GM23338 (cell line): ENCODE results near the gene TTC28. TPM values are rescaled to one million over a fixed set of nuclear protein-coding genes. Genes with fewer than 3 reads are reported as not detected.

ENCODE experiments used
- ATAC-seq: fragments of 200-7000 bp; cut with Tn5 transposase; 3 replicates; pipeline ENCODE4 v1.9.1; 2020
- DNase-seq: peaks from one replicate; pipeline ENCODE4 v3.0.0-alpha.2; 2015; ENCODE audit warnings: low spot score
- H2AFZ ChIP-seq: fragments of 200-600 bp; sonication (generic); 2 replicates; pipeline ENCODE4 v1.8.0; 2016; ENCODE audit warnings: antibody characterized with exemption, mild to moderate bottlenecking, moderate library complexity
- H3F3A ChIP-seq: fragments of 200-600 bp; sonication (generic); replicated peaks from 2 replicates; pipeline ENCODE4 v1.8.0; 2017; ENCODE audit warnings: antibody characterized with exemption, mixed run types, low read depth
- H3K27ac ChIP-seq: fragments of 200-600 bp; sonication (generic); 2 replicates; pipeline ENCODE4 v1.6.1; 2016; ENCODE audit warnings: low read depth
- H3K27me3 ChIP-seq: fragments of 200-600 bp; sonication (generic); 2 replicates; pipeline ENCODE4 v1.8.0; 2016; ENCODE audit warnings: mild to moderate bottlenecking, mixed run types, moderate library complexity; ENCODE audit not compliant: insufficient read depth
- H3K36me3 ChIP-seq: fragments of 200-600 bp; sonication (generic); 2 replicates; pipeline ENCODE4 v1.8.0; 2016; ENCODE audit warnings: mild to moderate bottlenecking; ENCODE audit not compliant: insufficient read depth
- H3K4me1 ChIP-seq: fragments of 200-600 bp; sonication (generic); 2 replicates; pipeline ENCODE4 v1.8.0; 2016; ENCODE audit warnings: mild to moderate bottlenecking, moderate library complexity; ENCODE audit not compliant: insufficient read depth
- H3K4me2 ChIP-seq: fragments of 200-600 bp; sonication (generic); 2 replicates; pipeline ENCODE4 v1.7.1; 2017; ENCODE audit warnings: mixed run types
- H3K4me3 ChIP-seq: fragments of 200-600 bp; sonication (generic); 2 replicates; pipeline ENCODE4 v1.6.1; 2016; ENCODE audit warnings: mixed run types
- H3K79me2 ChIP-seq: fragments of 200-600 bp; sonication (generic); replicated peaks from 2 replicates; pipeline ENCODE4 v1.8.0; 2017; ENCODE audit warnings: mild to moderate bottlenecking; ENCODE audit not compliant: insufficient read depth
- H3K9me2 ChIP-seq: fragments of 200-600 bp; sonication (generic); 2 replicates; pipeline ENCODE4 v1.8.0; 2017; ENCODE audit not compliant: insufficient read depth
- H4K20me1 ChIP-seq: fragments of 200-600 bp; sonication (generic); replicated peaks from 2 replicates; pipeline ENCODE4 v1.8.0; 2017; ENCODE audit warnings: mild to moderate bottlenecking; ENCODE audit not compliant: insufficient read depth
- H3K27ac Mint-ChIP-seq: 2 replicates; pipeline ENCODE4 v1.8.0; 2020; ENCODE audit warnings: inconsistent platforms, mild to moderate bottlenecking, moderate library complexity, mixed read lengths
- H3K27me3 Mint-ChIP-seq: 3 replicates; pipeline ENCODE4 v1.8.0; 2022; ENCODE audit warnings: low read depth, mild to moderate bottlenecking, moderate library complexity, mixed read lengths, inconsistent platforms; ENCODE audit not compliant: insufficient read depth, poor library complexity
- H3K36me3 Mint-ChIP-seq: 3 replicates; pipeline ENCODE4 v1.8.0; 2021; ENCODE audit warnings: low read depth, mild to moderate bottlenecking, inconsistent platforms, moderate library complexity, mixed read lengths
- H3K4me1 Mint-ChIP-seq: 3 replicates; pipeline ENCODE4 v1.8.0; 2020; ENCODE audit warnings: mild to moderate bottlenecking, inconsistent platforms, mixed read lengths
- H3K4me3 Mint-ChIP-seq: 3 replicates; pipeline ENCODE4 v1.8.0; 2021; ENCODE audit warnings: moderate library complexity, mild to moderate bottlenecking, inconsistent platforms, mixed read lengths
- H3K9me3 Mint-ChIP-seq: 3 replicates; pipeline ENCODE4 v1.8.0; 2020; ENCODE audit warnings: moderate library complexity, mild to moderate bottlenecking, inconsistent platforms, mixed read lengths
- CREB1 ChIP-seq: fragments of 250-450 bp; sonication (Bioruptor Pico); IDR thresholded peaks from 2 replicates; pipeline ENCODE4 v1.5.0; 2020; ENCODE audit warnings: low read depth, mild to moderate bottlenecking, moderate library complexity
- EZH2 ChIP-seq: fragments of 200-600 bp; sonication (generic); IDR thresholded peaks from one replicate; pipeline ENCODE4 v1.8.0; 2017; ENCODE audit warnings: antibody characterized with exemption, mild to moderate bottlenecking, low read depth; ENCODE audit not compliant: unreplicated experiment
- JUNB ChIP-seq: IDR thresholded peaks from one replicate; pipeline ENCODE4 v1.6.1; 2016; ENCODE audit warnings: antibody characterized with exemption; ENCODE audit not compliant: unreplicated experiment
- NANOG ChIP-seq: IDR thresholded peaks from 2 replicates; pipeline ENCODE4 v1.6.1; 2016; ENCODE audit warnings: antibody characterized with exemption, borderline replicate concordance
- POLR2AphosphoS5 ChIP-seq: IDR thresholded peaks from 2 replicates; pipeline ENCODE4 v1.6.1; 2016; ENCODE audit warnings: antibody characterized with exemption, low read depth
- STAT1 ChIP-seq: IDR thresholded peaks from one replicate; pipeline ENCODE4 v1.6.1; 2016; ENCODE audit warnings: antibody characterized with exemption; ENCODE audit not compliant: unreplicated experiment
- ZNF114 ChIP-seq: fragments of 250-450 bp; sonication (Bioruptor Pico); IDR thresholded peaks from 2 replicates; pipeline ENCODE4 v1.5.0; 2020; ENCODE audit warnings: mild to moderate bottlenecking, moderate library complexity
- ZNF331 ChIP-seq: fragments of 250-450 bp; sonication (Bioruptor Pico); IDR thresholded peaks from 2 replicates; pipeline ENCODE4 v1.5.0; 2020; ENCODE audit warnings: low read depth, mild to moderate bottlenecking, moderate library complexity
- polyA plus RNA-seq: library from polyadenylated mRNA; unstranded; fragments of >200 nt; fragmentation: Nextera tagmentation; extraction: Ambion mirVana; gene quantifications from 2 replicates; pipeline ENCODE4 v1.2.1, GENCODE V29; 2016
- total RNA-seq: library from RNA; depleted of rRNA; stranded (reverse); fragments of >200 nt; shearing (Covaris generic); gene quantifications from 2 replicates; pipeline ENCODE4 v1.2.3, GENCODE V29; 2014
- TF ChIP-seq, protein P1 (sequence below): IDR thresholded peaks from 2 replicates; pipeline ENCODE4 v1.6.1; 2016; ENCODE audit warnings: antibody characterized with exemption
- TF ChIP-seq, protein P2 (sequence below): IDR thresholded peaks from one replicate; pipeline ENCODE4 v1.6.1; 2018; ENCODE audit warnings: antibody characterized with exemption; ENCODE audit not compliant: unreplicated experiment
- TF ChIP-seq, protein P3 (sequence below), 2 experiments: fragments of 200-600 bp in 1 of 2; sonication (generic) in 1 of 2; conservative IDR thresholded peaks; 2 replicates each; pipeline versions ENCODE4 v1.5.1 to v1.6.1; 2016 to 2017; ENCODE audit warnings: antibody characterized with exemption in 2 of 2, low read depth in 2 of 2, mild to moderate bottlenecking in 2 of 2, moderate library complexity in 1 of 2
- TF ChIP-seq, protein P4 (sequence below): fragments of 250-450 bp; sonication (Bioruptor Pico); IDR thresholded peaks from 2 replicates; pipeline ENCODE4 v1.5.0; 2020; ENCODE audit warnings: mild to moderate bottlenecking, moderate library complexity

Gene TTC28
- total and polyA plus RNA-seq, 2 experiments from 2014 or later: 4.5 to 16.1 TPM

DNA sequence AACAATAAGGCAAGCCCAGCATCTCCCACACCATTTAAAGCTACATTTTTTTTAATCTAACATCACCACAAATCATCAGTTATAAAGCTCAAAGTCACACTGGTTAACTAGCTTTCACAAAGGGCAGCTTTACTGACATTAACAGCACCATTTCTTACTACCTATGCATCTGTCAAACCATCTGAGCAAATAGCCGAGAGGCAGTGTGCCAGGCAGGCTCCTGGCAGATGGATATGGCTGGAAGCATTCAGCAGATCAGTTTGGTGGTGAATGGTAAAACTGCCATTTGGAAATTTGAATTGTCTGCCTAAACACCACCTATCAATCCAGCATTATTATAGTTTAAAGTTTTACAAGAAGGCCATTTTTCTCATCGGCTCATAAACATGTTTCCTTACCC lies 131.2 kb downstream of the TTC28 start:
- Histone ChIP-seq H3K79me2 (no peaks in the 10 kb centered on the region), H3K27me3 (no peaks in the 10 kb centered on the region), H3K36me3 (no peaks in the 10 kb centered on the region), H3K4me2 (no peak overlapping the region), H3K9me2 (no peaks in the 10 kb centered on the region), H3K27ac (no peak overlapping the region), H3K4me3 (no peak overlapping the region), H3K4me1 (peaks cover 16% of the 10 kb centered on the region), H2AFZ (no peak overlapping the region), H4K20me1 (no peaks in the 10 kb centered on the region), H3F3A (no peaks in the 10 kb centered on the region)
- Mint-ChIP-seq H3K9me3 (peaks cover 8% of the 10 kb centered on the region), H3K36me3 (peaks cover 6% of the 10 kb centered on the region), H3K27me3 (no peaks in the 10 kb centered on the region), H3K4me1 (peaks cover 11% of the 10 kb centered on the region), H3K27ac (no peak overlapping the region), H3K4me3 (no peak overlapping the region)
- no peak for DNase-seq
- no peak for ATAC-seq
- TF ChIP-seq, protein P1, sequence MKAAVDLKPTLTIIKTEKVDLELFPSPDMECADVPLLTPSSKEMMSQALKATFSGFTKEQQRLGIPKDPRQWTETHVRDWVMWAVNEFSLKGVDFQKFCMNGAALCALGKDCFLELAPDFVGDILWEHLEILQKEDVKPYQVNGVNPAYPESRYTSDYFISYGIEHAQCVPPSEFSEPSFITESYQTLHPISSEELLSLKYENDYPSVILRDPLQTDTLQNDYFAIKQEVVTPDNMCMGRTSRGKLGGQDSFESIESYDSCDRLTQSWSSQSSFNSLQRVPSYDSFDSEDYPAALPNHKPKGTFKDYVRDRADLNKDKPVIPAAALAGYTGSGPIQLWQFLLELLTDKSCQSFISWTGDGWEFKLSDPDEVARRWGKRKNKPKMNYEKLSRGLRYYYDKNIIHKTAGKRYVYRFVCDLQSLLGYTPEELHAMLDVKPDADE: no peak
- TF ChIP-seq POLR2AphosphoS5 (no peak), CREB1 (CRISPR knock-in tag) (no peak), JUNB (no peak), ZNF114 (CRISPR knock-in tag) (no peak), ZNF331 (CRISPR knock-in tag) (no peak), STAT1 (no peak), NANOG (no peak), EZH2 (no peak)
- TF ChIP-seq, protein P2, sequence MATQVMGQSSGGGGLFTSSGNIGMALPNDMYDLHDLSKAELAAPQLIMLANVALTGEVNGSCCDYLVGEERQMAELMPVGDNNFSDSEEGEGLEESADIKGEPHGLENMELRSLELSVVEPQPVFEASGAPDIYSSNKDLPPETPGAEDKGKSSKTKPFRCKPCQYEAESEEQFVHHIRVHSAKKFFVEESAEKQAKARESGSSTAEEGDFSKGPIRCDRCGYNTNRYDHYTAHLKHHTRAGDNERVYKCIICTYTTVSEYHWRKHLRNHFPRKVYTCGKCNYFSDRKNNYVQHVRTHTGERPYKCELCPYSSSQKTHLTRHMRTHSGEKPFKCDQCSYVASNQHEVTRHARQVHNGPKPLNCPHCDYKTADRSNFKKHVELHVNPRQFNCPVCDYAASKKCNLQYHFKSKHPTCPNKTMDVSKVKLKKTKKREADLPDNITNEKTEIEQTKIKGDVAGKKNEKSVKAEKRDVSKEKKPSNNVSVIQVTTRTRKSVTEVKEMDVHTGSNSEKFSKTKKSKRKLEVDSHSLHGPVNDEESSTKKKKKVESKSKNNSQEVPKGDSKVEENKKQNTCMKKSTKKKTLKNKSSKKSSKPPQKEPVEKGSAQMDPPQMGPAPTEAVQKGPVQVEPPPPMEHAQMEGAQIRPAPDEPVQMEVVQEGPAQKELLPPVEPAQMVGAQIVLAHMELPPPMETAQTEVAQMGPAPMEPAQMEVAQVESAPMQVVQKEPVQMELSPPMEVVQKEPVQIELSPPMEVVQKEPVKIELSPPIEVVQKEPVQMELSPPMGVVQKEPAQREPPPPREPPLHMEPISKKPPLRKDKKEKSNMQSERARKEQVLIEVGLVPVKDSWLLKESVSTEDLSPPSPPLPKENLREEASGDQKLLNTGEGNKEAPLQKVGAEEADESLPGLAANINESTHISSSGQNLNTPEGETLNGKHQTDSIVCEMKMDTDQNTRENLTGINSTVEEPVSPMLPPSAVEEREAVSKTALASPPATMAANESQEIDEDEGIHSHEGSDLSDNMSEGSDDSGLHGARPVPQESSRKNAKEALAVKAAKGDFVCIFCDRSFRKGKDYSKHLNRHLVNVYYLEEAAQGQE: no peak
- TF ChIP-seq, protein P3, sequence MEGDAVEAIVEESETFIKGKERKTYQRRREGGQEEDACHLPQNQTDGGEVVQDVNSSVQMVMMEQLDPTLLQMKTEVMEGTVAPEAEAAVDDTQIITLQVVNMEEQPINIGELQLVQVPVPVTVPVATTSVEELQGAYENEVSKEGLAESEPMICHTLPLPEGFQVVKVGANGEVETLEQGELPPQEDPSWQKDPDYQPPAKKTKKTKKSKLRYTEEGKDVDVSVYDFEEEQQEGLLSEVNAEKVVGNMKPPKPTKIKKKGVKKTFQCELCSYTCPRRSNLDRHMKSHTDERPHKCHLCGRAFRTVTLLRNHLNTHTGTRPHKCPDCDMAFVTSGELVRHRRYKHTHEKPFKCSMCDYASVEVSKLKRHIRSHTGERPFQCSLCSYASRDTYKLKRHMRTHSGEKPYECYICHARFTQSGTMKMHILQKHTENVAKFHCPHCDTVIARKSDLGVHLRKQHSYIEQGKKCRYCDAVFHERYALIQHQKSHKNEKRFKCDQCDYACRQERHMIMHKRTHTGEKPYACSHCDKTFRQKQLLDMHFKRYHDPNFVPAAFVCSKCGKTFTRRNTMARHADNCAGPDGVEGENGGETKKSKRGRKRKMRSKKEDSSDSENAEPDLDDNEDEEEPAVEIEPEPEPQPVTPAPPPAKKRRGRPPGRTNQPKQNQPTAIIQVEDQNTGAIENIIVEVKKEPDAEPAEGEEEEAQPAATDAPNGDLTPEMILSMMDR (conservative IDR thresholded peaks at IDR 0.05; ENCODE audit: low read depth in 2 of 2): no peak
- TF ChIP-seq, protein P4, sequence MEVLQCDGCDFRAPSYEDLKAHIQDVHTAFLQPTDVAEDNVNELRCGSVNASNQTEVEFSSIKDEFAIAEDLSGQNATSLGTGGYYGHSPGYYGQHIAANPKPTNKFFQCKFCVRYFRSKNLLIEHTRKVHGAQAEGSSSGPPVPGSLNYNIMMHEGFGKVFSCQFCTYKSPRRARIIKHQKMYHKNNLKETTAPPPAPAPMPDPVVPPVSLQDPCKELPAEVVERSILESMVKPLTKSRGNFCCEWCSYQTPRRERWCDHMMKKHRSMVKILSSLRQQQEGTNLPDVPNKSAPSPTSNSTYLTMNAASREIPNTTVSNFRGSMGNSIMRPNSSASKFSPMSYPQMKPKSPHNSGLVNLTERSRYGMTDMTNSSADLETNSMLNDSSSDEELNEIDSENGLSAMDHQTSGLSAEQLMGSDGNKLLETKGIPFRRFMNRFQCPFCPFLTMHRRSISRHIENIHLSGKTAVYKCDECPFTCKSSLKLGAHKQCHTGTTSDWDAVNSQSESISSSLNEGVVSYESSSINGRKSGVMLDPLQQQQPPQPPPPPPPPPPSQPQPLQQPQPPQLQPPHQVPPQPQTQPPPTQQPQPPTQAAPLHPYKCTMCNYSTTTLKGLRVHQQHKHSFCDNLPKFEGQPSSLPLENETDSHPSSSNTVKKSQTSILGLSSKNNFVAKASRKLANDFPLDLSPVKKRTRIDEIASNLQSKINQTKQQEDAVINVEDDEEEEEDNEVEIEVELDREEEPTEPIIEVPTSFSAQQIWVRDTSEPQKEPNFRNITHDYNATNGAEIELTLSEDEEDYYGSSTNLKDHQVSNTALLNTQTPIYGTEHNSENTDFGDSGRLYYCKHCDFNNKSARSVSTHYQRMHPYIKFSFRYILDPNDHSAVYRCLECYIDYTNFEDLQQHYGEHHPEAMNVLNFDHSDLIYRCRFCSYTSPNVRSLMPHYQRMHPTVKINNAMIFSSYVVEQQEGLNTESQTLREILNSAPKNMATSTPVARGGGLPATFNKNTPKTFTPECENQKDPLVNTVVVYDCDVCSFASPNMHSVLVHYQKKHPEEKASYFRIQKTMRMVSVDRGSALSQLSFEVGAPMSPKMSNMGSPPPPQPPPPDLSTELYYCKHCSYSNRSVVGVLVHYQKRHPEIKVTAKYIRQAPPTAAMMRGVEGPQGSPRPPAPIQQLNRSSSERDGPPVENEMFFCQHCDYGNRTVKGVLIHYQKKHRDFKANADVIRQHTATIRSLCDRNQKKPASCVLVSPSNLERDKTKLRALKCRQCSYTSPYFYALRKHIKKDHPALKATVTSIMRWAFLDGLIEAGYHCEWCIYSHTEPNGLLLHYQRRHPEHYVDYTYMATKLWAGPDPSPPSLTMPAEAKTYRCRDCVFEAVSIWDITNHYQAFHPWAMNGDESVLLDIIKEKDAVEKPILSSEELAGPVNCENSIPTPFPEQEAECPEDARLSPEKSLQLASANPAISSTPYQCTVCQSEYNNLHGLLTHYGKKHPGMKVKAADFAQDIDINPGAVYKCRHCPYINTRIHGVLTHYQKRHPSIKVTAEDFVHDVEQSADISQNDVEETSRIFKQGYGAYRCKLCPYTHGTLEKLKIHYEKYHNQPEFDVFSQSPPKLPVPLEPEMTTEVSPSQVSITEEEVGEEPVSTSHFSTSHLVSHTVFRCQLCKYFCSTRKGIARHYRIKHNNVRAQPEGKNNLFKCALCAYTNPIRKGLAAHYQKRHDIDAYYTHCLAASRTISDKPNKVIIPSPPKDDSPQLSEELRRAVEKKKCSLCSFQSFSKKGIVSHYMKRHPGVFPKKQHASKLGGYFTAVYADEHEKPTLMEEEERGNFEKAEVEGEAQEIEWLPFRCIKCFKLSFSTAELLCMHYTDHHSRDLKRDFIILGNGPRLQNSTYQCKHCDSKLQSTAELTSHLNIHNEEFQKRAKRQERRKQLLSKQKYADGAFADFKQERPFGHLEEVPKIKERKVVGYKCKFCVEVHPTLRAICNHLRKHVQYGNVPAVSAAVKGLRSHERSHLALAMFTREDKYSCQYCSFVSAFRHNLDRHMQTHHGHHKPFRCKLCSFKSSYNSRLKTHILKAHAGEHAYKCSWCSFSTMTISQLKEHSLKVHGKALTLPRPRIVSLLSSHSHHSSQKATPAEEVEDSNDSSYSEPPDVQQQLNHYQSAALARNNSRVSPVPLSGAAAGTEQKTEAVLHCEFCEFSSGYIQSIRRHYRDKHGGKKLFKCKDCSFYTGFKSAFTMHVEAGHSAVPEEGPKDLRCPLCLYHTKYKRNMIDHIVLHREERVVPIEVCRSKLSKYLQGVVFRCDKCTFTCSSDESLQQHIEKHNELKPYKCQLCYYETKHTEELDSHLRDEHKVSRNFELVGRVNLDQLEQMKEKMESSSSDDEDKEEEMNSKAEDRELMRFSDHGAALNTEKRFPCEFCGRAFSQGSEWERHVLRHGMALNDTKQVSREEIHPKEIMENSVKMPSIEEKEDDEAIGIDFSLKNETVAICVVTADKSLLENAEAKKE (CRISPR knock-in tag): no peak
